Kidney epithelial cell (primary cell): ENCODE measurements around the gene ACVRL1. TPM values are rescaled to one million over a fixed set of nuclear protein-coding genes. Genes with fewer than 3 reads are reported as not detected.

Experiments used
- DNase-seq: peaks from one replicate; pipeline ENCODE4 v3.0.0-alpha.2; 2010; ENCODE audit warnings: low read depth
- H3K27me3 ChIP-seq: 2 replicates; pipeline ENCODE4 v1.6.0; 2011; ENCODE audit warnings: low read length; ENCODE audit not compliant: control insufficient read depth, insufficient read depth
- H3K36me3 ChIP-seq: 2 replicates; pipeline ENCODE4 v1.5.1; 2011; ENCODE audit warnings: low read length; ENCODE audit not compliant: control insufficient read depth, insufficient read depth
- H3K4me3 ChIP-seq: 2 replicates; pipeline ENCODE4 v1.5.1; 2011; ENCODE audit warnings: low read depth, mild to moderate bottlenecking, control low read depth, low read length
- total RNA-seq: library from RNA; depleted of rRNA; stranded (reverse); fragments of >200 nt; gene quantifications from 2 replicates; pipeline ENCODE4 v1.2.3, GENCODE V29; 2015
- TF ChIP-seq, protein P1 (sequence below): IDR thresholded peaks from 2 replicates; pipeline ENCODE4 v1.5.1; 2011; ENCODE audit warnings: mild to moderate bottlenecking, moderate library complexity, low read length, control low read depth, inconsistent platforms; ENCODE audit not compliant: insufficient read depth, poor library complexity, severe bottlenecking

ACVRL1 gene
- total RNA-seq, 1 donor from 2014 or later = 9.7 TPM

DNA sequence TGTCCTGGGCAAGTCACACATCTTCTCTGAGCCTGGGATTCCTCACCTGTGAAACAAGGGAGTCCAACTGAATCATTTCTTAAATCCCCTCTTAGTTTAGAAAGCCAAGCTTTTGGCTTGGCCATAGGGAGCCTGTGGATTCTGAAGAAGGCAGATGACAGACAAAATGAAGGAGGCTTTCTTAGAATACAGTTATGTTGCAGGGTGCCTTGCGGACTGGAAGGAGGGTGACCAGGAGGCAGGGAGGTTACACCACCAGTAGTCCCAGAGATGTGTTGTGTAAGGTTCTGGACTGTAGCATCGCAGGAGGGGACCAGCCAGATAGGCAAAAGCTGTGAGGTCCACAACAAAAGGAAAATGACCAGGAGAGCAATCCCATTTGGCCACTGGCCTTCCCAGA is 36.0 kb downstream of the ACVRL1 start:
- Histone ChIP-seq H3K27me3 (no peaks in the 10 kb centered on the region), H3K4me3 (no peak overlapping the region), H3K36me3 (no peaks in the 10 kb centered on the region)
- TF ChIP-seq, protein P1, sequence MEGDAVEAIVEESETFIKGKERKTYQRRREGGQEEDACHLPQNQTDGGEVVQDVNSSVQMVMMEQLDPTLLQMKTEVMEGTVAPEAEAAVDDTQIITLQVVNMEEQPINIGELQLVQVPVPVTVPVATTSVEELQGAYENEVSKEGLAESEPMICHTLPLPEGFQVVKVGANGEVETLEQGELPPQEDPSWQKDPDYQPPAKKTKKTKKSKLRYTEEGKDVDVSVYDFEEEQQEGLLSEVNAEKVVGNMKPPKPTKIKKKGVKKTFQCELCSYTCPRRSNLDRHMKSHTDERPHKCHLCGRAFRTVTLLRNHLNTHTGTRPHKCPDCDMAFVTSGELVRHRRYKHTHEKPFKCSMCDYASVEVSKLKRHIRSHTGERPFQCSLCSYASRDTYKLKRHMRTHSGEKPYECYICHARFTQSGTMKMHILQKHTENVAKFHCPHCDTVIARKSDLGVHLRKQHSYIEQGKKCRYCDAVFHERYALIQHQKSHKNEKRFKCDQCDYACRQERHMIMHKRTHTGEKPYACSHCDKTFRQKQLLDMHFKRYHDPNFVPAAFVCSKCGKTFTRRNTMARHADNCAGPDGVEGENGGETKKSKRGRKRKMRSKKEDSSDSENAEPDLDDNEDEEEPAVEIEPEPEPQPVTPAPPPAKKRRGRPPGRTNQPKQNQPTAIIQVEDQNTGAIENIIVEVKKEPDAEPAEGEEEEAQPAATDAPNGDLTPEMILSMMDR = no peak
- DNase-seq = no peak

- TF ChIP-seq, protein P1 = no peak
- H3K36me3 ChIP-seq = no peaks in the 10 kb centered on the region
- no peaks in the 10 kb centered on the region for H3K27me3 ChIP-seq
- no peak for DNase-seq
- H3K4me3 ChIP-seq = no peak overlapping the region
Measured at GRCh38 chr12:51944608-51945233, 37.4 kb downstream of the ACVRL1 start.

- no peaks in the 10 kb centered on the region for H3K27me3 ChIP-seq
- no peaks in the 10 kb centered on the region for H3K36me3 ChIP-seq
- H3K4me3 ChIP-seq = no peak overlapping the region
- TF ChIP-seq, protein P1 = no peak
- DNase-seq = no peak
Measured at GRCh38 chr12:51947246-51947996, 40.1 kb downstream of the ACVRL1 start.

- TF ChIP-seq, protein P1 = no peak
- H3K27me3 ChIP-seq = no peaks in the 10 kb centered on the region
- H3K4me3 ChIP-seq = no peak overlapping the region
- no peak for DNase-seq
- H3K36me3 ChIP-seq = no peaks in the 10 kb centered on the region
Measured at GRCh38 chr12:51948066-51948465, 40.8 kb downstream of the ACVRL1 start.

DNA sequence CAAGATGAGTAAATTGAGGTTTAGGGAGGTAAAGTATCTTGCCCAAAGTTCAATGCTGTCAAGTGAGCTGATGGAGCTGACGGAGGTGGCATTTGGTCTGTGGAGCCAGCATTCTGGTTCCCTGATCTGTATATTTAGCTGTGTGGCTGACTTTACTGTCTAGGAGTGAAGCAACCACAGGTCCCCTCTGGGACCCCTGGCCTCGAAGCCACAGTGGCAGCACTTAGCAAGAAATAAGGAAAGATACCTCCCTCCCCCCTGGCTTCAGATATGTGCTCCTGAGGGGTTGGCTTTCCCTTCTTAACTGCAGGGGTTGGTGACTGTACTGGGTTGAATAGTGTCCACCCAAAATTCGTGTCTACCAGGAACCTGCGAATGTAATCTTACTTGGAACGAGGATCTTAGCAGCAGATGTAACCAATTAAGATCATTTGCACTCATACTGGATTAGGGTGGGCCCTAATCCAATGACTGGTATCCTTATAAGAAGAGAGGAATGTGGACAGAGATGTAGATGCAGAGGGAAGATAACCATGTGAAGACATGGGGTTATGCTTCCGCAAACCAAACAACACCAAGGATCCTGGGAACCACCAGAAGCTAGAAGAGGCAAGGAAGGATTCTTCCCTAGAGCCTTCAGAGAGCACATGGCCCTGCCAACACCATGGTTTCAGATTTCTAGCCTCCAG is 42.2 kb downstream of the ACVRL1 start:
- Histone ChIP-seq H3K4me3 (no peak overlapping the region), H3K36me3 (no peaks in the 10 kb centered on the region), H3K27me3 (no peaks in the 10 kb centered on the region)
- TF ChIP-seq, protein P1 = no peak
- DNase-seq = no peak
